HCT116 (cell line): Measurements from ENCODE around the gene ANKRD55. TPM values are rescaled to one million over a fixed set of nuclear protein-coding genes. Genes with fewer than 3 reads are reported as not detected.

Experiments used
- ATAC-seq: fragments of 200-7000 bp; cut with Tn5 transposase; 2 replicates; pipeline ENCODE4 v1.9.1; 2020; ENCODE audit warnings: mild to moderate bottlenecking, moderate library complexity
- BruUV-seq: library from RNA; stranded (reverse); fragments of 400-500 nt; replicated peaks from 2 replicates; lab custom pipeline; 2021; lab: Mats Ljungman, UMichigan
- CTCF ChIA-PET: fragments of 300-600 bp; sonication (Branson Sonifier 250); formaldehyde crosslinking; loops from one replicate; lab custom pipeline; 2021; ENCODE audit warnings: antibody characterized with exemption; lab: Charles Lee
- POLR2A ChIA-PET: fragments of 300-600, 350-600 bp; sonication (Branson Sonifier 250); formaldehyde crosslinking; loops from one replicate; lab custom pipeline; 2021; ENCODE audit warnings: antibody characterized with exemption; lab: Charles Lee
- RAD21 ChIA-PET, 2 experiments: fragments of 300-600 bp; sonication (Branson Sonifier 250); formaldehyde crosslinking; loops; one replicate each; lab custom pipeline; 2023; ENCODE audit warnings: low total read pairs in 2 of 2; ENCODE audit not compliant: uncharacterized antibody in 2 of 2, unreplicated experiment in 2 of 2, low non-redundant PET in 1 of 2; lab: Charles Lee
- DNase-seq: peaks from one replicate; pipeline ENCODE4 v3.0.0-alpha.2; 2010; ENCODE audit warnings: low read depth, low spot score
- H2AFZ ChIP-seq: fragments of 200-600 bp; shearing (Covaris generic), sonication (generic); 2 replicates; pipeline ENCODE4 v1.6.1; 2017; ENCODE audit warnings: low read depth, mixed run types, mixed read lengths, antibody characterized with exemption, low read length; ENCODE audit not compliant: poor library complexity, severe bottlenecking
- H3K27ac ChIP-seq: 2 replicates; pipeline ENCODE4 v1.5.1; 2012; ENCODE audit warnings: low read depth, low read length
- H3K27me3 ChIP-seq: fragments of 200-600 bp; sonication (generic); 2 replicates; pipeline ENCODE4 v1.6.1; 2016; ENCODE audit warnings: mixed run types, low read length, mixed read lengths; ENCODE audit not compliant: insufficient read depth
- H3K36me3 ChIP-seq, 2 experiments: fragments of 200-500 bp in 1 of 2; fragments of 200-600 bp in 1 of 2; sonication (Bioruptor generic) in 1 of 2; sonication (generic) in 1 of 2; 2 replicates each; pipeline versions ENCODE4 v1.5.1 to v1.6.1; 2014 to 2016; ENCODE audit warnings: low read length in 2 of 2, inconsistent platforms in 1 of 2, mixed read lengths in 1 of 2, mixed run types in 1 of 2; ENCODE audit not compliant: insufficient read depth in 2 of 2, control insufficient read depth in 1 of 2
- H3K4me1 ChIP-seq, 2 experiments: fragments of 200-600 bp in 1 of 2; sonication (generic) in 1 of 2; 2 replicates each; pipeline versions ENCODE4 v1.5.1 to v1.6.1; 2012 to 2017; ENCODE audit warnings: low read length in 2 of 2, inconsistent platforms in 1 of 2, mild to moderate bottlenecking in 1 of 2, mixed read lengths in 1 of 2, mixed run types in 1 of 2, moderate library complexity in 1 of 2; ENCODE audit not compliant: insufficient read depth in 2 of 2, control insufficient read depth in 1 of 2
- H3K4me2 ChIP-seq: fragments of 200-600 bp; sonication (generic); 2 replicates; pipeline ENCODE4 v1.6.1; 2017; ENCODE audit warnings: mixed run types, low read length, mixed read lengths
- H3K4me3 ChIP-seq, 2 experiments: fragments of 200-600 bp in 1 of 2; sonication (generic) in 1 of 2; replicated peaks in 1 of 2; 2 replicates each; pipeline ENCODE4 v1.5.1; 2011 to 2016; ENCODE audit warnings: low read length in 2 of 2, control low read depth in 1 of 2, low read depth in 1 of 2, mild to moderate bottlenecking in 1 of 2, mixed read lengths in 1 of 2, mixed run types in 1 of 2
- H3K79me2 ChIP-seq: fragments of 200-600 bp; sonication (generic); 2 replicates; pipeline ENCODE4 v1.6.1; 2017; ENCODE audit warnings: mild to moderate bottlenecking, mixed run types, low read length, moderate library complexity, mixed read lengths; ENCODE audit not compliant: insufficient read depth
- H3K9ac ChIP-seq: fragments of 200-600 bp; sonication (generic); 2 replicates; pipeline ENCODE4 v1.6.1; 2016; ENCODE audit warnings: low read length, mixed read lengths
- H3K9me2 ChIP-seq: fragments of 200-600 bp; sonication (generic), shearing (Covaris generic); 2 replicates; pipeline ENCODE4 v1.6.1; 2017; ENCODE audit warnings: mixed run types, mild to moderate bottlenecking, moderate library complexity; ENCODE audit not compliant: insufficient read depth
- H3K9me3 ChIP-seq, 2 experiments: fragments of 200-500 bp in 1 of 2; fragments of 200-600 bp in 1 of 2; sonication (Bioruptor generic) in 1 of 2; sonication (generic) in 1 of 2; 2 replicates each; pipeline ENCODE4 v1.6.1; 2014 to 2017; ENCODE audit warnings: low read length in 2 of 2, mixed read lengths in 2 of 2, inconsistent platforms in 1 of 2, low read depth in 1 of 2, mild to moderate bottlenecking in 1 of 2, mixed run types in 1 of 2, moderate library complexity in 1 of 2; ENCODE audit not compliant: control insufficient read depth in 1 of 2, insufficient read depth in 1 of 2
- H4K20me1 ChIP-seq: fragments of 200-600 bp; sonication (generic), shearing (Covaris generic); 2 replicates; pipeline ENCODE4 v1.6.1; 2017; ENCODE audit warnings: mixed run types, mild to moderate bottlenecking, moderate library complexity; ENCODE audit not compliant: insufficient read depth
- ATF3 ChIP-seq: IDR thresholded peaks from 2 replicates; pipeline ENCODE4 v1.6.1; 2012
- CTCF ChIP-seq, 3 experiments: fragments of 200-600 bp in 1 of 3; sonication (generic) in 1 of 3; IDR thresholded peaks in 2 of 3; conservative IDR thresholded peaks in 1 of 3; 2 replicates each; pipeline ENCODE4 v1.5.1; 2012 to 2017; ENCODE audit warnings: low read depth in 2 of 3, low read length in 2 of 3, antibody characterized with exemption in 1 of 3, borderline replicate concordance in 1 of 3, control low read depth in 1 of 3, mild to moderate bottlenecking in 1 of 3, mixed read lengths in 1 of 3, mixed run types in 1 of 3, moderate library complexity in 1 of 3; ENCODE audit not compliant: insufficient read depth in 1 of 3
- EZH2 ChIP-seq: fragments of 200-600 bp; sonication (generic); IDR thresholded peaks from 2 replicates; pipeline ENCODE4 v1.6.1; 2017; ENCODE audit warnings: antibody characterized with exemption, mixed run types
- FOSL1 ChIP-seq: IDR thresholded peaks from 2 replicates; pipeline ENCODE4 v1.6.1; 2012; ENCODE audit warnings: low read depth
- JUND ChIP-seq: IDR thresholded peaks from 2 replicates; pipeline ENCODE4 v1.6.1; 2012
- MAX ChIP-seq: IDR thresholded peaks from 2 replicates; pipeline ENCODE4 v1.6.1; 2012
- POLR2A ChIP-seq: IDR thresholded peaks from 2 replicates; pipeline ENCODE4 v1.7.0; 2011; ENCODE audit warnings: borderline replicate concordance; ENCODE audit not compliant: insufficient read depth, insufficient read length; ENCODE audit errors: extremely low read depth
- POLR2AphosphoS5 ChIP-seq: IDR thresholded peaks from 2 replicates; pipeline ENCODE4 v1.6.1; 2011; ENCODE audit warnings: mild to moderate bottlenecking, low read depth, low read length, moderate library complexity
- RAD21 ChIP-seq: IDR thresholded peaks from 2 replicates; pipeline ENCODE4 v1.6.1; 2012; ENCODE audit warnings: low read depth, mild to moderate bottlenecking
- REST ChIP-seq: IDR thresholded peaks from 2 replicates; pipeline ENCODE4 v1.6.1; 2012; ENCODE audit warnings: low read depth
- SIN3A ChIP-seq: IDR thresholded peaks from 2 replicates; pipeline ENCODE4 v1.6.1; 2012; ENCODE audit warnings: low read depth
- SRF ChIP-seq: IDR thresholded peaks from 2 replicates; pipeline ENCODE4 v1.6.1; 2012; ENCODE audit warnings: low read depth
- TCF7L2 ChIP-seq: IDR thresholded peaks from 2 replicates; pipeline ENCODE4 v1.7.0; 2011; ENCODE audit warnings: borderline replicate concordance, inconsistent platforms; ENCODE audit not compliant: insufficient read depth, insufficient read length; ENCODE audit errors: extremely low read depth
- YY1 ChIP-seq: IDR thresholded peaks from 2 replicates; pipeline ENCODE4 v1.6.1; 2011; ENCODE audit warnings: low read length, low read depth, moderate library complexity, mild to moderate bottlenecking; ENCODE audit not compliant: insufficient replicate concordance; ENCODE audit errors: extremely low read depth
- ZBTB33 ChIP-seq: IDR thresholded peaks from 2 replicates; pipeline ENCODE4 v1.6.1; 2011; ENCODE audit warnings: mild to moderate bottlenecking, low read length, moderate library complexity; ENCODE audit not compliant: insufficient replicate concordance; ENCODE audit errors: extremely low read depth
- ZFX ChIP-seq: fragments of 450-650 bp; IDR thresholded peaks from 2 replicates; pipeline ENCODE4 v1.6.1; 2017
- ZNF274 ChIP-seq: fragments of 200-500 bp; sonication (Bioruptor generic); IDR thresholded peaks from 2 replicates; pipeline ENCODE4 v1.6.1; 2014; ENCODE audit warnings: mild to moderate bottlenecking, low read depth, low read length, inconsistent platforms
- intact Hi-C: fragments of 100-400 bp; cut with micrococcal nuclease; formaldehyde crosslinking; loops from 2 replicates; pipeline ENCODE4 v1.10.0; 2022
- total RNA-seq: library from RNA; stranded (reverse); gene quantifications from one replicate; pipeline ENCODE4 v1.2.1, GENCODE V29; 2021; ENCODE audit not compliant: unreplicated experiment

The ANKRD55 gene
- total RNA-seq, 1 experiment from 2014 or later = not detected

- POLR2A ChIA-PET = no interaction called here
- Histone ChIP-seq H3K4me2 (no peak overlapping the region), H2AFZ (no peak overlapping the region), H3K4me3 (no peak overlapping the region), H3K4me1 (no peaks in the 10 kb centered on the region), H3K9me2 (no peaks in the 10 kb centered on the region), H3K27ac (no peak overlapping the region), H3K9ac (no peak overlapping the region), H3K27me3 (no peaks in the 10 kb centered on the region), H4K20me1 (no peaks in the 10 kb centered on the region), H3K79me2 (no peaks in the 10 kb centered on the region), H3K9me3 (no peaks in the 10 kb centered on the region), H3K36me3 (no peaks in the 10 kb centered on the region)
- CTCF ChIA-PET = interaction anchor here (7.8 kb wide), 1 partner anchor 564 kb away, joined by 124 read pairs; no protein-coding TSS in a partner anchor
- no peak for DNase-seq
- BruUV-seq = no TSS peak
- TF ChIP-seq RAD21 (no peak), JUND (no peak), SIN3A (no peak), ZBTB33 (no peak), EZH2 (no peak), CTCF (IDR thresholded peaks at IDR 0.05 in 2 of 3, conservative IDR thresholded peaks at IDR 0.05 in 1 of 3; ENCODE audit: borderline replicate concordance in 1 of 3, insufficient read depth in 1 of 3, low read depth in 2 of 3, low read length in 2 of 3) (no peak), YY1 (no peak), ZFX (no peak), ATF3 (no peak), FOSL1 (no peak), POLR2A (no peak), REST (no peak), SRF (no peak), MAX (no peak), TCF7L2 (no peak), POLR2AphosphoS5 (no peak), ZNF274 (no peak)
- RAD21 ChIA-PET = no interaction called here
- no peak for ATAC-seq
- intact Hi-C loops = loop anchor here (5.0 kb wide), 1 partner anchor 864 kb away; no protein-coding TSS in a partner anchor
Measured at GRCh38 chr5:56273376-56273955, 40.3 kb upstream of the ANKRD55 start.
